ENCODE data around the gene TNPO3. TPM values are rescaled to one million over a fixed set of nuclear protein-coding genes. Genes with fewer than 3 reads are reported as not detected.

TNPO3 gene
- total RNA-seq, 2 experiments from 2014 or later = 75.1 to 75.8 TPM

Other genes with a start within 250 kb of the TNPO3 start
- under 1 TPM; 0.02 TPM for gene FLNC, start 224.7 kb downstream of the TNPO3 start, total RNA-seq
- gene ATP6V1F, start 192.3 kb downstream of the TNPO3 start, total RNA-seq = 100 to 1,000 TPM; 145 to 152 TPM
- gene KCP, start 144.4 kb downstream of the TNPO3 start, total RNA-seq = under 1 TPM; 0.53 to 0.61 TPM
- 1 to 10 TPM; 5.7 to 6.7 TPM for gene IRF5, start 117.2 kb downstream of the TNPO3 start, total RNA-seq
- 10 to 100 TPM; 17.7 to 19.2 TPM for gene TSPAN33, start 89.6 kb upstream of the TNPO3 start, total RNA-seq
- under 1 TPM; 0.25 to 0.70 TPM for gene SMO, start 133.5 kb upstream of the TNPO3 start, total RNA-seq
- gene AHCYL2, start 169.9 kb upstream of the TNPO3 start, total RNA-seq = 1 to 10 TPM; 7.0 to 7.6 TPM